NCI-H345 (cell line): Measurements from ENCODE around the gene KCNIP3.

ENCODE experiments used
- DNase-seq: peaks from one replicate; lab custom pipeline; 2025; lab: John Stamatoyannopoulos, UW

KCNIP3 gene

DNA sequence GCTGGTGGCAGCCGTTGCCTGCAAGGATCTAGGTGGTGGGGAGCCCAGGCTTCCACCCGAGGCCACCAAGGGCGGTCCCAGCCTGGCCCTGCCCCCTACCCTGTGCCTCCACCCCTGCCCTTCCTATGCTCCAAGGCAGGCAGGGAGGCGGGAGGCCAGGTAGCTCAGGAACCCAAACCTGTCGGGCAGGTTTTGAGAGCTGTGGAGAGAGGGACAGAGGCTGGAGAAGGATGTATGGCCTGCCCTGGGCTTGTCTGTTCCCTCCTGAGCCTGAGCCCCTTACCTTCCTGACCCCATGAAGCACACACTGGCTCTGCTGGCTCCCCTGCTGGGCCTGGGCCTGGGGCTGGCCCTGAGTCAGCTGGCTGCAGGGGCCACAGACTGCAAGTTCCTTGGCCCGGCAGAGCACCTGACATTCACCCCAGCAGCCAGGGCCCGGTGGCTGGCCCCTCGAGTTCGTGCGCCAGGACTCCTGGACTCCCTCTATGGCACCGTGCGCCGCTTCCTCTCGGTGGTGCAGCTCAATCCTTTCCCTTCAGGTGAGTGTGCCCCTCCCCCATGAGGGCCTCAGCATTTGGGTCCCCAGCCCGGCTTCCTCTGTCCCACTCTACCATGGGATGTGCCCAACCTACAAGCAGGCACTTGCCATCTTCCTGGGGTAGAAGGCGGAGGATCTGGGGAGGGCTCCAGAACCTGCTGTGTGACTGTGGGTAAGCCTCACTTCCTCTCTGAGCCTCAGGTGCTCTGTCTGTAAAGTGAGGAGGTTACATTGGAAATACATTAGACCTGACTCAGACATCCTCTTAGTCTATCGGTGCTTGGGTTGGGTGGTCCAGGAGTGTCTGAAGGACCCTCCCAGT is 22.6 kb upstream of the KCNIP3 start, which contains the start of gene PROM2:
Gene PROM2, plus strand, starts transcription at position 159 of the 860 bp plus-strand sequence. Its CDS starts 137 bp downstream, at position 296.
- peak; percentile 18 for DNase-seq

DNA sequence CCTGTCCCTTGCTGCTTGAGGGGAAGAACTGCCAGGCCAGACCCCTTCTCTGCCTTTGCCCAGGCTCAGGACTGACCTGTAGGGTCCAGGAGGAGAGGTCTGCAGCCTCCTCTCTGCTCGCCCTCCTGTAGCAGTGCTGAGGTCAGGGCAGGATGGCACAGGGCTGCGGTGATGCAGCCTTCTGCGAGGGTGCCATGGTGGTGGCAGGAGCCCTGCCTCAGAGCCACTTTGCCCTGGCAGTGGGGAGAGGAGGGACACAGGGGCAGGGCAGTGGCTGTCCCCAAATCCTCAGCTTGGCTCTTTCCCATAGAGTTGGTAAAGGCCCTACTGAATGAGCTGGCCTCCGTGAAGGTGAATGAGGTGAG is 22.0 kb upstream of the KCNIP3 start:
- DNase-seq: no peak

DNA sequence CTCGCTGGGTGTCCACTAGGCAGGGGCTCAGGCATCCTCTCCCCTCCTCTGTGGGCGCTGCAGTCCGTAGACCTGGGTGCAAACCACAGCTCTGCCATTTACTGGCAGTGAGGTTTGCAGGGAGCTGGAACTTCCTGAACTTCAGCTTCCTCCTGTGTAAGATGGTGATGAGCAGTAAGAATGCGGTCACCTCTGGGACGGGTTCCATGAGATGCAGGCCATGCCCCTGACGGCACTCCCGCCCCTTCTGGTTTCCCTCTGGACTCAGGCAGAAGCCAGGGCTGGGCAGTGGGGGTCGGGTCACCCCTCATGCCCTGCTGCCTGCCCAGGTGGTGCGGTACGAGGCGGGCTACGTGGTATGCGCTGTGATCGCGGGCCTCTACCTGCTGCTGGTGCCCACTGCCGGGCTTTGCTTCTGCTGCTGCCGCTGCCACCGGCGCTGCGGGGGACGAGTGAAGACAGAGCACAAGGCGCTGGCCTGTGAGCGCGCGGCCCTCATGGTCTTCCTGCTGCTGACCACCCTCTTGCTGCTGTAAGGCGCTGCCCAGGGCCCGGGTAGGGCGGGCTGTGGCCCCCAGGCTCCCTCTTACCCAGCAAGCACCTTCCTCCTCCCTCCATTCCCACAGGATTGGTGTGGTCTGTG is 21.4 kb upstream of the KCNIP3 start:
- DNase-seq: no peak

DNA sequence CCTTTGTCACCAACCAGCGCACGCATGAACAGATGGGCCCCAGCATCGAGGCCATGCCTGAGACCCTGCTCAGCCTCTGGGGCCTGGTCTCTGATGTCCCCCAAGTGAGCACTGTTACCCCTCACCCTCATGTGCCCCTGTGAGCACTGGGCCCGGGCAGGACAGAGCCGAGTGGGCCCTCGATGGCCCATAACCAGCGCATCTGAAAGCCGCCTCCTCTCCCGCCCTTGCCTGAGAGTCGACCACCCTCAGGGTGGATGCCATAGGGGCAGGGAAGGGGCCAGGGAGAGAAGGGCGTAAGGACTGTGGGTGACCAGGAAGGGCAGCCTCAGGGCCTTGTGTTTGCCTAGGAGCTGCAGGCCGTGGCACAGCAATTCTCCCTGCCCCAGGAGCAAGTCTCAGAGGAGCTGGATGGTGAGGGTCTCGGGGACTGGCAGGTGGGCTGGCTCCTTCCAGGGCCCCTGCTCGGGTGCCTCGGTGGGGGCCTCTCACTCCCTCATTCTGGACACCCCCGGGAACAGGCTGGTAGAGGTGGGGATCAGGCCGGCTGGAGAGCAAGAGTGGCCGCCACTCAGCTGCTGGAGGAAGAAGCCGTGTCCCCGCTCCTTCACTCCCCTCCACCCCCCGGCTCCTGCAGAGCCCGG is 20.8 kb upstream of the KCNIP3 start:
- DNase-seq: no peak

DNA sequence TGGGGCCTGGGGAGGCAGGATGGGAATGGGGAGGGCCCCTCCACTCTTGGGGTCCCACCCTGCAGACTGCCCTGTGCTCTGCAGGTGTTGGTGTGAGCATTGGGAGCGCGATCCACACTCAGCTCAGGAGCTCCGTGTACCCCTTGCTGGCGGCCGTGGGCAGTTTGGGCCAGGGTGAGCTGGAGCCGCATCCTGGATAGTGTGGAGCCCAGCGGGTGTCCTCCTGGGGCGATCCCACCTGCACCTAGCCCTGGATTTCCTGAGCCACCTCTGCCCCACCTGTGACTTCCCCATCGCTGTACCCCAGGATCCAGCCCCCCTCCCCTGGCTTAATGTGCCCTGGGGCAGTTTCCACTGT is 20.3 kb upstream of the KCNIP3 start:
- no peak for DNase-seq

DNA sequence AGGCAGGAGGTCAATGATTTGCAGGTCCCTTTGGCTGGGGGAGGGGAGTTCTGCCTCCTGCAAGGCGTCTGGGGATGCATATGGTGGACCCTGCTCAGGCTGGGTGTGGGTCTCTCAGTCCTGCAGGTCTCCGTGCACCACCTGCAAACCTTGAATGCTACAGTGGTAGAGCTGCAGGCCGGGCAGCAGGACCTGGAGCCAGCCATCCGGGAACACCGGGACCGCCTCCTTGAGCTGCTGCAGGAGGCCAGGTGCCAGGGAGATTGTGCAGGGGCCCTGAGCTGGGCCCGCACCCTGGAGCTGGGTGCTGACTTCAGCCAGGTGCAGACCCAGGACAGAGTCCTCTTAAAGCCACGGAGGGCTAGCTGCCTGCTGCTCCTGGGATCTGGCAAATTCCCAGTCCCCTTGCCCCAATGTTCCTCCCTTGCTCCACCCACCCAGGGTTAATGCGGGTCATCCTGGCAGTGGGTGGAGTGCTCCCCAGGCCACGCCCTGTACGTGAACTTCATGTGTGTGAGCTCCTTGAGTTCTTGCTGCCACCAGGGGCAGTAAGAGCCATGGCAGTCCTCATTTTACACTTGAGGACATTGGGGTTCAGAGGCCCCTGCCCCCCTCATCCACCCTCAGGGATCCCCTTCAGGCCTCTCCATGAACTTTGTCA is 19.8 kb upstream of the KCNIP3 start:
- no peak for DNase-seq

DNA sequence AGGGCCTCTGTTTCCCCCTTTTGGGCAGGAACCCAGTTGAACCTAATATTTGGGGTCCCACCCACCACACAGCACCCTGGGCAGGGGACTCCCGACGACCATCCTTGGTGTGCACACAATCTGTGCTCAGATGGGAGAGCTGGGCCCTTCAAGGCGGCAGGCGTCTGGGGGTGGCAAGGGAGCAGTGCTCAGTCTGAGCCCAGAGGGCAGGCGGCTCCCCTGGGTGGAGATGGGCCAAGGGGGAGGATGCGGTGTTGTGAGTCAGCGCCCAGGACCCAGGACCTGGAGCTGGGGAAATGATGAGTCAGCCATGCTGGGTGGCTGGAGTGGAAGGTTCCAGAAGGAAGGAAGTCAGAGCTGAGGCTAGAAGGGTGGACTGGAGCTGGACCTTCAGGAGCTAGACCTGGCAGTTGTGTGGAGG is 19.1 kb upstream of the KCNIP3 start:
- DNase-seq: no peak

DNA sequence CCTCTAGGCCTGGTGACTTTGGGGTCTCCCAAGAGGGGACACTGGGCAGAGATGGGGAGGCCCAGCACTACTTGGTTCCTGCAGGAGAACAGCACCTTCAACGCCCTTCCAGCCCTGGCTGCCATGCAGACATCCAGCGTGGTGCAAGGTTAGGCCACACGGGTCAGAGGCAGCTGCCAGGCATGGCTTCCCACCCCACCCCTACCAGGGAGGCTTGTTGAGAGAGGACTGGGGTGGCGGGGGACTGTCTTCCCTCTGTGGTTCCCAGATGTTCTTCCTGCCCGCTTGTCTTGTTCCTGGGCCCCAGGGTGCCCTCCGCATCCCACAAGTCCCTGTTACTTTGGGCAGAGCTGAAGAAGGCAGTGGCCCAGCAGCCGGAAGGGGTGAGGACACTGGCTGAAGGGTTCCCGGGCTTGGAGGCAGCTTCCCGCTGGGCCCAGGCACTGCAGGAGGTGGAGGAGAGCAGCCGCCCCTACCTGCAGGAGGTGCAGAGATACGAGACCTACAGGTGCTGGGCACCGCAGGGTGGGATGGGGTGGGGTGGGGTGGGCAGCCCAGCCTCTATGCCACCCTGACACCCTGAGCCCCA is 18.4 kb upstream of the KCNIP3 start:
- DNase-seq: no peak

DNA sequence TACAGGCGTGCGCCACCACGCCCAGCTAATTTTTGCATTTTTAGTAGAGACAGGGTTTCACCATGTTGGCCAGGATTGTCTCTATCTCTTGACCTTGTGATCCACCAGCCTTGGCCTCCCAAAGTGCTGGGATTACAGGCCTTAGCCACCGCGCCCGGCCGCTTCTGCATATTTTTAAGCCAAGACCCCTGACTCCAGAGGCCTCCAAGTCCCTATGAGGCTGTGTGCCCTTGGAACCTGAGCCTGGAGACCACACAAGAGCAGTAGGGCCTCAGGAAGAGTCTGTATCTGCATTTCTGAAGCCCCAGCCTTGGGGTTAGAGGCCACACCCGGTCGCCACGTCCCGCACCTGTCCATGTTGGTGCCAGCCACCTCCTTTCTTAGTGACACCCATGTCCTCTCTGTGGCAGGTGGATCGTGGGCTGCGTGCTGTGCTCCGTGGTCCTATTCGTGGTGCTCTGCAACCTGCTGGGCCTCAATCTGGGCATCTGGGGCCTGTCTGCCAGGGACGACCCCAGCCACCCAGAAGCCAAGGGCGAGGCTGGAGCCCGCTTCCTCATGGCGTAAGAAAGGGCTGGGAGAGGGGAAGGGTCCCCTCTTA is 17.6 kb upstream of the KCNIP3 start:
- DNase-seq: no peak

DNA sequence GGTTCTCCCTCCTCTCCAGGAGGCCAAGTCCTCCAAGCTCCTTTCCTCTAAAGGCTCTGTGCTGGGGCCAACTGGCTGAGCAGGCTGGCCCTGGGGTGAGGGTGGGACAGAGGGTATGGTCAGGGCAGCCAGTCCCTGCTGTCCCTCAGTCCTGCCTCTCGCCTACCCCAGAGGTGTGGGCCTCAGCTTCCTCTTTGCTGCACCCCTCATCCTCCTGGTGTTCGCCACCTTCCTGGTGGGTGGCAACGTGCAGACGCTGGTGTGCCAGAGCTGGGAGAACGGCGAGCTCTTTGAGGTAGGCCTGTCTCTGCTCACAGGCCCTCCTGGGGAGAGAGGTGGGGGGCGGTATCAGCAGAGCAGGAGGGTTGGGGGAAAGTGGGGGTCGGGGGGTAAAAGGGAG is 16.1 kb upstream of the KCNIP3 start:
- no peak for DNase-seq

DNA sequence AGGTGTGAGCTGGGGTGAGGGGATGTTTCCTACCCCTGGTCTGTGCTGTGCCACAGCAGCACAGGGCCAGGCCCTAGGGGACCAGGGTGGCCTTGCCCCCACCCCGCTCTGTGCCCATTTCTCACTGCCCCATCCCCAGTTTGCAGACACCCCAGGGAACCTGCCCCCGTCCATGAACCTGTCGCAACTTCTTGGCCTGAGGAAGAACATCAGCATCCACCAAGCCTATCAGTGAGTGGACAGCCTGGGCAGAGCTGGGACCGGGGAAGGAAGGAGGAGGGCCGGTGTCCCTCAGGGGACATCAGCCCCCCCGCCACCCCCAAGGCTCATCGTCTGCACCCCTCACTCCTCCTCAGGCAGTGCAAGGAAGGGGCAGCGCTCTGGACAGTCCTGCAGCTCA is 15.4 kb upstream of the KCNIP3 start:
- DNase-seq: no peak

DNA sequence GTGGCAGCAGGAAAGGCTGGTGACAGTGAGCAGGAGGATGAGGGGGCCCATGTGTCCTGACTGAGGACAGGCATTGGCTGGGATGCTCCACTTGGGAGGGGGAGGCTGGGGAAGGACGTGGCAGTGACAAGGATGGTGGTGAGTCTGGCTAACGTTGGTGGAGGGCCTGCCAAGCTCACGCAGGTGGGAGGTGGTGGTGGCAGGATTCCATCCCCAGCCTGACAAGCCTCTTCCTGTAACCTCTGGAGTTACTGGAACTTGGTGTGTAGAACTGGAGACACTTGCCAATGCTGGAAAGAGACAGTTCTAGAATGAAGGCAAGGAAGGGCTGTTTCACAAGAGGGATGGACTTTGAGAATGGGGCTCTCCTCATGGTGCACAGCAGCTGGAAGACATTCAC is 14.7 kb upstream of the KCNIP3 start:
- no peak for DNase-seq

DNA sequence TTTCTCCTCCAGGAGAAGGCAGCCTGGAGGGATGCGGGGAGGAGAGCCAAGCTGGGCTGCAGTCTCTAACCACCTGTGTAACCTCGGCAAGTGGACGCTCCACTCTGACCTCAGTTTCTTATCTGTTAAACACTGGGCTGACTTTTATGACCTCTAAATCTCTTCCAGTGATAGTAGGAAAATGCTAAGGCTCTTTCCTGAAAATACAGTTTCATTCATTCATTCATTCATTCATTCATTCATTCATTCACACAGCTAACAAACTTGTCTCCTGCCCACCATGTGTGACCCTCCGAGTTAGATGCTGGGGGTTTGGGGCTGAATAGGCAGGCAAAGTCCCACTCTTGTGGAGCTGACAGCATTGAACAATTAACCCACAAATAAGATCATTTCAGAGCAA is 13.6 kb upstream of the KCNIP3 start:
- no peak for DNase-seq

DNA sequence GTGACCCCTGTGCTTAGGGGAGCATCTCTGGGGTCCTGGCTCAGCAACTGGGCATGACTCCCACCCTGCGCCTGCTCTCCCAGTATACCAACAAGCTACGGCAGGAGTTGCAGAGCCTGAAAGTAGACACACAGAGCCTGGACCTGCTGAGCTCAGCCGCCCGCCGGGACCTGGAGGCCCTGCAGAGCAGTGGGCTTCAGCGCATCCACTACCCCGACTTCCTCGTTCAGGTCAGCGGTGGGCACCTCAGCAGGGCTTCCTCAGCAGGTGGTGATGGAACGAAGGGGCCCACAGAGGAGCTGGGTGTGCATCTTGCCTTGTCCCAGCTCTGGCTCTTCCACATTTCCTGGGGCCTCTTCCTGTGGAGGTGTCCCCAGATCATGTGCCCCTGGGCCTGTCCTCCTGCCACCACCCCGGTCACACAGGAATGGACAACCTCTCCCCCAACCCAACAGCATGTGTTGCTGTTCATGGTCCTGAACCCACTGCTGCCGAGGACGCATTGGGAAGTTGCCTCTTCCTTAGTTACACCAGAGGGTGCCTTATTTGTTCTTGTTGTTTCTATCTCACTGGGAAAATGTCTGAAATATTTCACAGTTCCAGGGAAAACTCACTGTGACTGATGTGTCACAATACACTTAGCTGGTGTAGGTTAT is 12.1 kb upstream of the KCNIP3 start:
- no peak for DNase-seq

DNA sequence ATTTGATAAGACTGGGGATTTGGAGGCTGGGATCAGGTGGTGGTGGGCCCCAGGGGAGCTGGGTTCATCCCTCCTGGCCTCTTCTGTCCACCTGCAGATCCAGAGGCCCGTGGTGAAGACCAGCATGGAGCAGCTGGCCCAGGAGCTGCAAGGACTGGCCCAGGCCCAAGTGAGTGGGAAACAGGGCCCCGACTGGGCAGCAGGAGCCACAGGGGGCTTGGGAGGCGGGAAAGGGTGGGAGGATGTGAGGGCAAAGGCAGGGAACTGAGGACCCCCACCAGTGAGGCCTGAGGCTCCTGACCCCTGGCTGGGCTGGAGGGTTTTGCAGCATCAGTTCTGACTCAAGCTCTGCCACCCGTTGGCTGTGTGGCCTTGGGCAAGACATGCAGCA is 11.6 kb upstream of the KCNIP3 start:
- no peak for DNase-seq

DNA sequence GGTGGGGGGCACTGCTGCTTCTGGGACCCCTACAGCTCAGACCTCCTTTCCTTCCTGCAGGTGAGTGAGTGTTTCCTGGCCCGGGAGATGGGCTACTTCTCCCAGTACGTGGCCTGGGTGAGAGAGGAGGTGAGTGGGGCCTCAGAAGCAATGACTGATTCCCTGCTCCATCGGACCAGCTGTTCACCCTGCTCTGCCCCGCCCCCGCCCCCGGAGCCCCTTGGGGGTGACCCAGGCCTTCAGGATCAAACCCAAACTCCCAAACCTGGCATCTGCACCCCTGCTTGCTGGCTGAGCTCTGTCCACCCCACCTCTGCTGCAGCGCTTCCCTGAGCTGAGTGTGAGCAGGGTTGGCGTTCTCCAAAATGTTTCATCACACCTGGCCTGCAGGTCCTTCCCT is 9.8 kb upstream of the KCNIP3 start:
- DNase-seq: no peak

DNA sequence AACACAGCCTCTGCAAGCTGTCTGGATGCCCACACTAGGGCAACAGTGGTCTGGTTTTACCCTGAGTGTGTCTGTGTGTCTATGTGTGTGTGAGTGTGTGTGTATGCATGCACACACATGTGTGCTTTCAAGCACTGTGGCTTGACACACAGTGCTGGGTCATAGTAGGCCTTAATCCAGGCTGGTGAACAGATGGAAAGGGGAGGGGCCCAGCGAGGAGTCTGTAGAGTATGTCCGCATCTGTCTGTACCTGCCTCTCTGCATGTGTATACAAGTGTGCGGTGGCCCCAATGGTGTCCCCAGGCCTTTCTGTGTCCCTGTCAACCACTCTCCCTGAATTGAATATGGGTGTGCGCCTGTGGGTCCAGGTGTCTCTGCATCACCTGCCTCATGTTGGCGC is 9.3 kb upstream of the KCNIP3 start:
- no peak for DNase-seq

DNA sequence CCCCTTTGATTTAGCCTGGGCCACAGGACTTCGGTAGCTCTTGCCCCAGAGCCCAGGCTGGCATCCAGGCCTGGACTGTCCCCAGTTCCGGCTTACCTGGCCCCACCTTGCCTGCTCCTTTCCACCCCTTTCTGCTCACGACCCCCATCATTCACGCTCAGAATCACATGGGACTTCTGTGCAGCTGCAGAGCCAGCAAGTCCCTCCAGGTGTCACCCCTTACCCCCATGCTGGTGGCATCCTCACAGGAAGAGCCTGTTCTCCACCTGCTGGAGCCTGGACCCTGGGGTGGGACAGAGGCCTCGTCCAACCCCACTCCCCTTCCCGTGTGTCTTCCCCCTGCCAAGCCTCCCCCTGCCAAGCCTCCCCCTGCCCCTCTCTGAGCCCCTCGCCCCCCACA is 7.9 kb upstream of the KCNIP3 start:
- DNase-seq: peak; percentile 22

DNA sequence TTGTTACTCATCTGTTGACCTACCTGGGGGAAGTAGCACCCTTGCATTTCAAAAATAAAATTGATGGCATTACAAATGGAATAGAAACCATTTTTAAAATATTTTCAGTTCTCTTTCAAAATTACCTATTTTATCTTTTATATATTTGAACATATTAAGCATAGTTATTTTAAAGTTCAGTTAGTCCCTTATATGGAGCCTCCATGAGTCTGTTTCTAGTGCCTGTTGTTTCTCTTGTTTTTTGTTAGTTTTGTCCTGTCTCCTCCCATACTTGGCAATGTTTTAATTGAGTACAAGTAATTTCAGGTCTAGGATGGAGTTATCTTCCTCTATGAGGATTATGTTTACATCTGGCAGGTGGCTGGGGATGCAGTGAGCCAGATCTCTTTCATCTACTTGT is 5.9 kb upstream of the KCNIP3 start:
- no peak for DNase-seq

DNA sequence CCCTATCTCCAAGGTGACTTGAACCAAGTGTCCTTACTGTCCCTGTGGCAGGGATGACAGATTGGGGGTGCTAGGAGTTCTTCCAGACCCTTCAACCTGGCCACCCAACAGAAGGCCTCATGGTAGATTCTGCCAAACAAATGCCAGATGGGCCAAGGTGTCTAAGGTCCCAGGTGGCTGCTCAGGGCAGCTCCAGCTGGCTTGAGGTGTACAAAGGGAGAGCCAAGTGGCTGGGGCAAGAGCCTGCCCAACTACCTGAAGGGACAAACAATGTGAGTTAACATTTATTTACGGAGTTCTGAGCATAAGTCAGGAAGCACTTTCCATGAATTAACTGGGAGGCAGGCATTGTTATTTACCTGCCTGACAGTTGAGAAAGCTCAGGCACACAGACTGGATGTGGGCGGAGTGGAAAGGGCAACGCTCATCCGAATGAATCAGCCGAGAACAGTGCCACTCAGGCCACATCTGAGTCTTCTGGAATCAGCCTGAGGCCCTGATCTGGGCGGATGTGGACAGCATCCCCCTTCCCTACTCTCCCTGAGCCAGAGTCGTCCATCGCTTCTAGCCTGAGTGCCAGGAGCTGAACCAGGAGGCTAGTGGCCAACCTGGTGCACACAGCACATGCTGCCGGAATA is 4.4 kb upstream of the KCNIP3 start:
- DNase-seq: no peak
